HepG2 (cell line): ENCODE results near the gene TXNDC12. TPM values are rescaled to one million over a fixed set of nuclear protein-coding genes. Genes with fewer than 3 reads are reported as not detected.

Experiments
- AKNA ChIP-seq: sonication (generic); formaldehyde crosslinking; IDR thresholded peaks from 2 replicates; pipeline ENCODE4 v1.4.0; 2020; ENCODE audit warnings: missing genetic modification reagents, borderline replicate concordance
- ARNT2 ChIP-seq: sonication (generic); formaldehyde crosslinking; IDR thresholded peaks from 2 replicates; pipeline ENCODE4 v1.8.0; 2022; ENCODE audit warnings: mild to moderate bottlenecking, low read depth, missing genetic modification reagents, moderate library complexity
- CHD4 ChIP-seq: fragments of 200-600 bp; sonication (generic); IDR thresholded peaks from 2 replicates; pipeline ENCODE4 v1.7.0; 2017; ENCODE audit warnings: mild to moderate bottlenecking, low read length, borderline replicate concordance
- HES4 ChIP-seq: sonication (generic); formaldehyde crosslinking; IDR thresholded peaks from 2 replicates; pipeline ENCODE4 v1.9.0; 2021; ENCODE audit warnings: mild to moderate bottlenecking, missing genetic modification reagents, borderline replicate concordance
- HNF1A ChIP-seq, 2 experiments: sonication (generic) in 1 of 2; formaldehyde crosslinking in 1 of 2; IDR thresholded peaks; 2 replicates each; pipeline versions ENCODE4 v1.4.0 to v1.6.1; 2016 to 2020; ENCODE audit warnings: borderline replicate concordance in 1 of 2, low read depth in 1 of 2, mild to moderate bottlenecking in 1 of 2, missing genetic modification reagents in 1 of 2
- IKZF1 ChIP-seq: fragments of 450-650 bp; IDR thresholded peaks from 2 replicates; pipeline ENCODE4 v1.7.1; 2016
- KDM2A ChIP-seq: sonication (generic); formaldehyde crosslinking; IDR thresholded peaks from 2 replicates; pipeline ENCODE4 v1.4.0; 2020; ENCODE audit warnings: low read depth, missing genetic modification reagents, borderline replicate concordance
- KDM3A ChIP-seq: IDR thresholded peaks from 2 replicates; pipeline ENCODE4 v1.6.1; 2018; ENCODE audit warnings: low read depth, missing compliant biosample characterization
- RAD51 ChIP-seq: fragments of 450-650 bp; IDR thresholded peaks from 2 replicates; pipeline ENCODE4 v1.6.1; 2016; ENCODE audit warnings: borderline replicate concordance
- TP53 ChIP-seq: sonication (generic); formaldehyde crosslinking; conservative IDR thresholded peaks from 2 replicates; pipeline ENCODE4 v1.4.0; 2020; ENCODE audit warnings: missing genetic modification reagents
- TRAFD1 ChIP-seq: sonication (generic); formaldehyde crosslinking; IDR thresholded peaks from 2 replicates; pipeline ENCODE4 v1.5.1; 2020; ENCODE audit warnings: missing genetic modification reagents, mild to moderate bottlenecking, borderline replicate concordance
- ZNF569 ChIP-seq: sonication (generic); formaldehyde crosslinking; IDR thresholded peaks from 2 replicates; pipeline ENCODE4 v1.5.0; 2020; ENCODE audit warnings: mild to moderate bottlenecking, missing genetic modification reagents, moderate library complexity, borderline replicate concordance
- ZNF619 ChIP-seq: sonication (generic); formaldehyde crosslinking; IDR thresholded peaks from 2 replicates; pipeline ENCODE4 v1.4.0; 2020; ENCODE audit warnings: mild to moderate bottlenecking, missing genetic modification reagents
- ZNF776 ChIP-seq: sonication (generic); formaldehyde crosslinking; IDR thresholded peaks from 2 replicates; pipeline ENCODE4 v1.4.0; 2020; ENCODE audit warnings: mild to moderate bottlenecking, missing genetic modification reagents
- ZNF777 ChIP-seq: sonication (generic); formaldehyde crosslinking; IDR thresholded peaks from 2 replicates; pipeline ENCODE4 v1.4.0; 2020; ENCODE audit warnings: missing genetic modification reagents
- ZNF781 ChIP-seq: sonication (generic); formaldehyde crosslinking; IDR thresholded peaks from 2 replicates; pipeline ENCODE4 v1.5.1; 2020; ENCODE audit warnings: borderline replicate concordance, mild to moderate bottlenecking, missing genetic modification reagents; ENCODE audit errors: not compliant biosample characterization
- polyA plus RNA-seq, 8 experiments: library from polyadenylated mRNA; depleted of rRNA in 3 of 8; stranded (reverse) in 7 of 8; unstranded in 1 of 8; fragments of >200 nt; fragmentation: Illumina TruSeq in 4 of 8; extraction: Trizol in 4 of 8; gene quantifications; 2 replicates each; pipeline versions ENCODE4 v1.2.1 to v1.2.3, GENCODE V29; 2011 to 2016; ENCODE audit warnings: low read depth in 4 of 8, missing spikeins in 1 of 8, mixed read lengths in 1 of 8; ENCODE audit not compliant: insufficient read depth in 1 of 8
- total RNA-seq, 5 experiments: library from RNA; depleted of rRNA; stranded (reverse); fragments of >200 nt; fragmentation: Illumina TruSeq; extraction: Trizol; gene quantifications; 2 replicates each; pipeline ENCODE4 v1.2.3, GENCODE V29; 2016; ENCODE audit warnings: low read depth in 1 of 5

The TXNDC12 gene
- total and polyA plus RNA-seq, 2 of the 13 experiments (the other 11 are each of a cell fraction or from before 2014, with no cell fraction given): 65.6 to 67.2 TPM

DNA sequence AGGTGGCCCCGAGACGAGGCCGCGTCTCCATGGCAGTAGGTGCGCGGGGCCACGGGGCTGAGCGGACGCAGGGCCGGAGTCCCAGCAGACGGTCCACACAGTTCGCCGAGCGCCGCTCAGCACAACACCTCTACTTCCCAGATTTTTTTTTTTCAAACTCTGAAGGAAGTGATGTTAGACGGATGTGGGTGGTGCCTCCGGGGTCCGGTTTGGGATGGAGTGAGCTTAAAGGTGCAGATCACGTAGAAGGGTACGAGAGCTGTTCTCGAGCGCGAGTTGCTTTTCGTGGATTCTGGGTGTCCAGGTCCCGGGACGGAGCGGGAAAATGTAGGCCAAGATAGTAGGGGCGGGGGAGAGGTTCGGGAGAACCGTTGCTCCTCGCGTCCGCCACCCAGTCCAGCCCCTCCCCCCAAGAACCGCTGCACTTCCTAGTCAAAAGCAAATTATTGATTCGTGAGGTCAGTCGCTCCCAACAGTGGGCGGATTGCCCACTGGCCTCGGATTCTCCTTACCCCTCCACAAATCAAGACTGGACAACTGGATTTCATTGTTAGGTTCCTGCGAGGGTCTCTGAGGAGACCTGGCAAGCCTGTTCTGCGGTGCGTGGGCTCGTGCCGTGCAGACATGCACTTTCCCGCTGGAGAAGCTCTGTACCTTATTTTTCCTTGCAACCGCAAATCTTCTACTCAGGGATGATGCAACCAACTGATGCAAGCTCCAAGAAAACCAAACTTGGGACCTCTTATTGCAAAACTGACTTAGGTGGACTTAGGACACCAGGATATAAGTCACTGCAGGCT is at the start of gene TXNDC12 (continued):
- TF ChIP-seq ARNT2 (CRISPR knock-in tag): no peak; the same call in 1 of the 2 replicates
- no peak for TF ChIP-seq ZNF569 (CRISPR knock-in tag)
- peak; percentile 83; the same call in 1 of the 2 replicates for TF ChIP-seq KDM2A
- peak; percentile 79; the same call in 1 of the 2 replicates for TF ChIP-seq ZNF776
- 0 out of 2 replicates have a peak, but pooled peaks have one; percentile 46 for TF ChIP-seq ZNF619 (CRISPR knock-in tag)
- no peak for TF ChIP-seq KDM3A
- peak; percentile 11; the same call in 1 of the 2 replicates for TF ChIP-seq CHD4
- TF ChIP-seq RAD51: no peak
- TF ChIP-seq TRAFD1: no peak
- 0 out of 2 replicates have a peak, but pooled peaks have one; percentile 33 for TF ChIP-seq TP53
- TF ChIP-seq AKNA (CRISPR knock-in tag): 0 out of 2 replicates have a peak, but pooled peaks have one; percentile 24
- TF ChIP-seq IKZF1: no peak
- no peak; the same call in 1 of the 2 replicates for TF ChIP-seq HNF1A (IDR thresholded peaks at IDR 0.05; ENCODE audit: low read depth)
- TF ChIP-seq HNF1A (CRISPR knock-in tag; IDR thresholded peaks at IDR 0.05; ENCODE audit: borderline replicate concordance): peak; percentile 60; the same call in 1 of the 2 replicates
- no peak for TF ChIP-seq ZNF777 (CRISPR knock-in tag)
- 0 out of 2 replicates have a peak, but pooled peaks have one; percentile 43 for TF ChIP-seq HES4 (CRISPR knock-in tag)
- TF ChIP-seq ZNF781 (CRISPR knock-in tag): peak; percentile 70
